Activated T-cell treated with anti-CD3 and anti-CD28 coated beads, Interleukin-2, amount 50 U/mL, for 4 hours (primary cell): Measurements from ENCODE around the gene CCDC71. TPM values are rescaled to one million over a fixed set of nuclear protein-coding genes. Genes with fewer than 3 reads are reported as not detected.
A peak's percentile ranks its signal among the peaks of the same experiment; 100 is the strongest.

Source experiments
- ATAC-seq, 2 donors: fragments of 200-7000 bp; cut with Tn5 transposase; one replicate each; pipeline ENCODE4 v1.10.0; 2021
- DNase-seq: peaks from one replicate; pipeline ENCODE4 v3.0.0-alpha.2; 2020
- H3K27me3 Mint-ChIP-seq: one replicate; pipeline ENCODE4 v1.8.0; 2021; ENCODE audit warnings: low read depth, mixed read lengths
- H3K36me3 Mint-ChIP-seq: one replicate; pipeline ENCODE4 v1.8.0; 2022; ENCODE audit warnings: mixed read lengths; ENCODE audit not compliant: insufficient read depth
- H3K4me1 Mint-ChIP-seq: one replicate; pipeline ENCODE4 v1.8.0; 2021; ENCODE audit warnings: low read depth, mixed read lengths
- H3K4me3 Mint-ChIP-seq: one replicate; pipeline ENCODE4 v1.8.0; 2021; ENCODE audit warnings: mild to moderate bottlenecking, moderate library complexity, mixed read lengths
- H3K9me3 Mint-ChIP-seq: one replicate; pipeline ENCODE4 v1.8.0; 2021; ENCODE audit warnings: mixed read lengths
- total RNA-seq, 3 donors: library from RNA; stranded (reverse); gene quantifications; one replicate each; pipeline ENCODE4 v1.2.1, GENCODE V29; 2021

The CCDC71 gene
- total RNA-seq, 3 donors from 2014 or later = 24.8 to 29.2 (median 27.0) TPM

DNA sequence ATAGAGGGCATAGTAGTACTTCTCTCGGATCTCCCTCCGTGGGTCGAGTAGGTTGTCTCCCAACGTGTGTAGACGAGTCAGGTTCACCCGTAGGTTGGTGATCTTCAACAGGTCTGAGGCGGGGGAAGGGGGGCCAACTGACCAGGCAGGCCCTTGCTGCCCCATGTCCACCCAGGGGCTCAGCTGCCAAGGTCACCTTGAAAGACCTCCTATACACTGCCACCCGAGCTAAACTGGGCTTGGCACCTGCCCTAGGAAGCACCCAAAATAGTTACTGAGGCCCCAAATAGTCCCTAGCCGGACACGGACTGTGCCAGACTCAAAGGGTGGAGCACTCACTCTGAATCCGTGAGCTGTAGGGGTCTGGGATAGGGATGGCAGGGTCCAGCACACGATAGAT is 35.1 kb downstream of the CCDC71 start:
- DNase-seq (no peak), ATAC-seq (no peak)
- Mint-ChIP-seq H3K4me3 (no peak overlapping the region), H3K27me3 (peaks cover 26% of the 10 kb centered on the region), H3K36me3 (no peaks in the 10 kb centered on the region), H3K9me3 (no peaks in the 10 kb centered on the region), H3K4me1 (no peaks in the 10 kb centered on the region)

DNA sequence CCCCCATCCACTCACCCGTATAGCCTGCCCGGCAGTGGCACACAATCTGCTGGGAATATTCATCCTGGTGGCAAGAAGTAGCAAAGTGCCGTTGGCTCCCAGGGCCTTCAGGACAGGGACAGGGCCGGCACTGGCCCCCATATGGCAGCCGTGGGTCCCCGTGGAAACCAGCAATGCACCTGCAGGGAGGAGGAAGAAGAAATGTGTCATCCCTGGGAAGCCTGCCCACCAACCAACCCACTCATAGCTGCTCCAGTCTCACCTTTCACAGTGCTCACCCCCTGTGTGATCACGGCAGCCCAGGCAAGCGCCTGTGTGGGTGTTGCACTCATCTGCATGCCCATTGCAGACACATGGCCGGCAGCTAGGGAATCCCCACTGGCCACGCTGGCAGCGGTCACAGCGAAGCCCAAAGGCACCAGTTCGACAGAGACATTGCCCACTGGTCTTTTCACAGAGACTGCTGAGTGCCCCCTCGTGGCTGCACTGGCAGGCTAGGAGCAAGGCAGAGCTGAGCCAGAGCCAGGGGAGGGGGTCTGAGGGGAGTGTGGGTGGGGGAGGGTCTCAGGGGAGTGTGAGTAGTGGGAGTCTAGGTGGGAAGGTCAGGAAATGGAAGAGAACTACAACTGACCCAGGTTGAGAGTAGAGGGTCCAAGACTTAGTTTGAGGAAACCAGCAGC is 41.0 kb downstream of the CCDC71 start:
- no peaks in the 10 kb centered on the region for H3K36me3 Mint-ChIP-seq
- ATAC-seq (no peak), DNase-seq (no peak)
- no peaks in the 10 kb centered on the region for H3K9me3 Mint-ChIP-seq
- H3K4me1 Mint-ChIP-seq = peaks cover 7% of the 10 kb centered on the region
- H3K27me3 Mint-ChIP-seq = no peaks in the 10 kb centered on the region
- H3K4me3 Mint-ChIP-seq = no peak overlapping the region

DNA sequence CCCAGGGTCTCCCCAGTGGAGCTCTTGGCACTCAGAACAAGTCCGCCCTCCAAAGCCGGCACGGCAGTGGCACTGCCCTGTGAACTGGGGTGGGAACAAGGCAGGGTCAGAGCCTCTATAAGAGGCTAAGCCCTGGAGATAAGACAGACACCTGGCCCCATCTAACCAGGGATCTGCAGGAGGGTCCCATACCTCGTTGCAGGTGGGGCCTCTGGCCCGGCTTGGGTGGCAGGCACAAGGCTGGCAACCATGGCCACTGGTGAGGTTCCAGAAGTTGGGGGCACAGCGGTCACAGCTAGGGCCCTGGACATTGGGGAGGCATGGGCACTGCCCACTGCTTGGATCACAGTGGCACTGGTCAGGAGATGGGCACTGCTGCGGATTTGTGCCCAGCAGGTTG is 41.9 kb downstream of the CCDC71 start:
- no peaks in the 10 kb centered on the region for H3K36me3 Mint-ChIP-seq
- H3K27me3 Mint-ChIP-seq = no peaks in the 10 kb centered on the region
- ATAC-seq = no peak
- no peak overlapping the region for H3K4me3 Mint-ChIP-seq
- DNase-seq = no peak
- H3K4me1 Mint-ChIP-seq = peaks cover 12% of the 10 kb centered on the region
- H3K9me3 Mint-ChIP-seq = no peaks in the 10 kb centered on the region

DNA sequence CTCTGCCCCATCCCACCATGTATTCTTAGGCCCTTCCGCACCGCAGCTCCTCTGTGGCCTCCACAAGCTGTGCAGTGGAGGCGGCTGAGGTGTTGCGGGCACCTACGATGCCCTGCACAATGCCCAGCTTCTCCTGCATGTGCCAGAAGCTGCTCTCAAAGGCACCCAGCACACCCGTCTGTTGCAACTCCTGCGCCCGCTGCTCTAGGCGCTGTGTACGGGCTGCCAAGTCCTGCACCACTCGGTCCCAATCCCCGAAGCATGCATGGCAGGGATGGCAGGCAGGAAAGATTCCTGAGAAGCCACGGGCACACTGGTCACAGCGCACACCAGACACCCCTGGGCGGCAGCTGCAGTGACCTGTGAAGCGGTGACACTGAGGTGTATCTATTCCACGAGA is 42.4 kb downstream of the CCDC71 start:
- Mint-ChIP-seq H3K36me3 (no peaks in the 10 kb centered on the region), H3K4me3 (no peak overlapping the region), H3K4me1 (peaks cover 16% of the 10 kb centered on the region), H3K9me3 (no peaks in the 10 kb centered on the region), H3K27me3 (no peaks in the 10 kb centered on the region)
- DNase-seq = no peak
- no peak for ATAC-seq

DNA sequence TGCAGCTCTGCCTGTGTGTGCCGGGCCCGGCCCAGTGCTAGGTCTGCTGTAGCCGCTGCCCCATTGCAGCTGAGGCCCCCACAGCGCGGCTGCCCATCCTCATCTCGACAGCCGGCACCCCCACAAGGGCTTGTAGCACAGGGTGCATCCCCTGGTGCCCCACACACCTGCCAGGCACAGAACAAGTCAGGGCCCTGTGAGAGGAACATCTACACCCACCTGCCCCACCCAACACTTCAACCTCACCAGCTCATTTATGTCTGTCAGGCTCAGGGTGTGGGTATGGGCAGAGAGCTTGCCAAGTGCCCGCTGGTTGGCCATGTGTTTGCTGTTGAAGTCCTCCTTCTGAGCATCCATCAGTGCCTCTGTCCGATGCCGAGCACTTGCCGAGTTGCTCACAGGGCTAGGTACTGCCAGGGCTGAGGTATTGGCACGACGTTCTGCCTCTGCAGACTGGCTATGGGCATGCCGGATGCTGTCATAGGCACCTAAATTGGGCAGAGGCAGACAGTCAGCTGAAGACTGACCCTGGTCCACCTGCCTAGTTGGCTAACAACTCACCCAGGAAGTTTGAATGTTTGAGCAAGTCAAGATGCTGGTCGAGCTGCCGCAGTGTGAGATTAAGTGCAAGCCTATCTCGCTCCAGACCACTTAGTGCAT is 43.1 kb downstream of the CCDC71 start:
- Mint-ChIP-seq H3K4me1 (peaks cover 16% of the 10 kb centered on the region), H3K27me3 (no peaks in the 10 kb centered on the region), H3K4me3 (no peak overlapping the region), H3K9me3 (no peaks in the 10 kb centered on the region), H3K36me3 (no peaks in the 10 kb centered on the region)
- DNase-seq = no peak
- no peak for ATAC-seq

DNA sequence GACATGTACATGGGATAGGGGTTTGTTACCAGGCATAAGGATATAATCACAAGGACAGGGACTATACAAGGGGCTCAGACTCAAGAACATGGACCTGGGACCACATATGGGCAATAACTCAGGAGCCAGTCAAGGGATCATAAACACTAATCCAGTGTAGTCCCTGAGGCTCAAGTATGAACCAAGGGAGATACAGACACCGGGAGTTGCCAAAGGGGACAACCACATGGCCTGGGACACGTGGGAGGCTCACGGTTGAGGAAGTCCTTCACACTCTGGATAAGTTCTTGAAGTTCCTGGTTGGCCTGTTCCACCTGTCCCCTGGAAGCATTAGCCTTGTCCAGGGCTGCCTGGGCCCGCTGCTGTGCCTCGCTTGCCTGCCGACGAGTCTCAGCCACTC is 43.7 kb downstream of the CCDC71 start:
- ATAC-seq = no peak
- no peaks in the 10 kb centered on the region for H3K9me3 Mint-ChIP-seq
- DNase-seq = no peak
- H3K4me1 Mint-ChIP-seq = peaks cover 18% of the 10 kb centered on the region
- peaks cover 5% of the 10 kb centered on the region for H3K36me3 Mint-ChIP-seq
- H3K4me3 Mint-ChIP-seq = peak overlapping the region; percentile 87
- no peaks in the 10 kb centered on the region for H3K27me3 Mint-ChIP-seq

DNA sequence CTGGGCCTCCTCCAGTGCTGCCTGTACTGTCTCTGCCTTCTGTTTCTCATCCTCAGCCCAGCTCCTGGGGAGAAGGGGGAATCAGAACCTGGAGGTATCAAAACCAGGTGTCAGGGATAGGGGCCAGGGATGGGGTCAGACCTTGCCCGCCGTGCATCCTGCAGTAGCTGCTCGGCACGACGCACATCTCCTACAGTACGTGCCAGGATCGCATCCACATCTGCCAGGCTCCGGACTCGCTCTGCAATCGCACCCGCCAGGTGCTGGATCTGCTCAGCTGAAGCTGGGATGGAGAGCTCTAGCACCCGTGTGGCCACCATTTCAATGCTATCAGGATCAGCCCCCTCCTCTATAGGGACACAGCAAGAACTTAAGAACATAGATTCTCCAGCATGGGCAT is 44.1 kb downstream of the CCDC71 start:
- H3K4me1 Mint-ChIP-seq = peaks cover 18% of the 10 kb centered on the region
- ATAC-seq (no peak), DNase-seq (no peak)
- peaks cover 7% of the 10 kb centered on the region for H3K36me3 Mint-ChIP-seq
- H3K27me3 Mint-ChIP-seq = no peaks in the 10 kb centered on the region
- H3K4me3 Mint-ChIP-seq = peak overlapping the region; percentile 87
- H3K9me3 Mint-ChIP-seq = no peaks in the 10 kb centered on the region

DNA sequence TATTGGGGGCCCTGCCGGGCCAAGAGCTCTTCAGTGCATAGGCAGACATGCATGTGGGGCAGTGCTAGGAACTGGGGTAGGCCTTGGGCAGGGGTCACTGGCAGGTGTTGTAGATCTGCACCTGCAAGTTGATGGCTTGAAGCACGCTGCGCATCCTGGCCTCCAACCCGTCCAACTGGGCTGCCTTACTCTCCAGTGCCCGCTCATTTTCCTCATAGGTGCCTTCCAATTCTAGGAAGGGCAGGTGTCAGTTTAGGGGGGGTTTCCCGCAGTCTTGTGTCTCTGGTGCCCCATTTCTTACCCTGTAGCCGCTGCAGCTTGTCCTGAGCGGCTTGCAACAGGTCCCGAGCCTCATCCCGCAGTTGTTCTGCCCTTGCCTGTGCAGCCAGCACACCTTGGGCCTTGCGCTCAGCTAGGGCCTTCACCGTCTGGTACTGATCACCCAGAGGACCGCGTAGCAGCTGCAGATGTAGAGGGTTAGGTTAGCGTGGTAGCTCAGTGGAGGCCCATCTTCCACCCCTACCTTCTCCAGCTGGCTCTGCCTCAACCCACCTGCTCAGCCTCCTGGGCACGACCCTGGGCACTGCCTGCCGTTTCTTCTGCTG is 44.9 kb downstream of the CCDC71 start:
- DNase-seq = no peak
- Mint-ChIP-seq H3K9me3 (no peaks in the 10 kb centered on the region), H3K27me3 (no peaks in the 10 kb centered on the region), H3K4me1 (peaks cover 18% of the 10 kb centered on the region), H3K36me3 (peaks cover 12% of the 10 kb centered on the region), H3K4me3 (peak overlapping the region; percentile 87)
- no peak for ATAC-seq

DNA sequence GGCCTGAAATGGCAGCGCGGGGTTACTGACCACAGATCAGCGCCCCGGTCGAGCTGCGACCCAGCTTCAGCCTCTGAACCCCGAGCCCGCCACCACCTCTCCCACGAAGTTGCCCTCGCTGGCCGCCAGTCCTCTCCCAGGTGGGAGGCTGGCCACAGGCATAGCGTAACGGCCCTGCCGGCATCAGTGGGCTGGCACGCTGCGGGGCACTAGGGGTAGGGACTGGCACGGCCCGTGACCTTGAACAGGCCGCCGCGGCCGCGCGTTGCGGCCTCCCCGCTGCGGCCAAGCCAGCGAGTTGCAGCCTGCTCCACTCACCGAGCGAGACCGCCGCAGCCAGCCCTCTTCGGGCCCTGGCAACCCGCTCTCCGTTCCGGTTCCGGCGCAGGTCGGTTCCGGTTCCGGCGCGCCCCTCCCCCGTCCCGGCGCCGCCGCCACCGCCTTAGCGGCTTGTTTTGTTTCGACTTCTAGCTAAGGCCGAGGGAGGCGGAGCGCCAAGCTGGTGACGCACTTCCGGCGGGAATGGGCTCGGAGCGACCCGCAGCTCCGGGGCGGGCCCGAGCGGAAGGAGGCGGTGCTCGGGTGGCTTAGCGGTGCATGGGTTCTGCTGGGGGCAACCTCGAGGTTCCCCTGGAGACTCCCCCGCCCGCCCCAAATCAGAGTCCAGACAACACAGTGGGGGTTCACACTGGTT is 45.5 kb downstream of the CCDC71 start, which contains the start of gene USP19:
Gene USP19 (minus strand): TSS at position 386 of the 694 bp plus-strand sequence. CDS start 1,678 bp downstream, outside the sequence.
- peak; percentile 95 for ATAC-seq
- peak within 1 kb of the TSS; percentile 87 for H3K4me3 Mint-ChIP-seq
- DNase-seq = peak; percentile 91
- H3K27me3 Mint-ChIP-seq = no peaks in the 10 kb centered on the region
- H3K36me3 Mint-ChIP-seq = peaks cover 18% of the 10 kb centered on the region
- H3K4me1 Mint-ChIP-seq = peaks cover 18% of the 10 kb centered on the region
- H3K9me3 Mint-ChIP-seq = no peaks in the 10 kb centered on the region

DNA sequence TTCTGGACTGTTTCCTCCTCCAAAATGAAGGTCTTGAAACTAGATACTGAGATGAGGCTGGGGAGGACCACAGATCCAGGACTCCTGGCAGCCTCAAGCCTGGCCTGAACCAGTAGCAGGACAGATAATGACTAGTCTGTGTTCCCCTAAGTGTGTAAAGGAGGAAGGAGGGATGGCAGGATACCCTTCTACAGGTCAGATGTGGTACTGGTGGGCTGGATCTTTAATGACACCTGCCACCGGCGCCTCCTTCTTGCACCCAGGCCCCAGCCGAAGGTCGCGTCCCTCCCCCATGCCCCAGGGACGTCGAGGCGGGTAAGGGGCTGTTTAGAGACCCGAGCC is 46.1 kb downstream of the CCDC71 start:
- H3K9me3 Mint-ChIP-seq = no peaks in the 10 kb centered on the region
- H3K4me3 Mint-ChIP-seq = peak overlapping the region; percentile 87
- peaks cover 18% of the 10 kb centered on the region for H3K4me1 Mint-ChIP-seq
- DNase-seq = no peak
- ATAC-seq = peak; percentile 5 to 9
- H3K27me3 Mint-ChIP-seq = no peaks in the 10 kb centered on the region
- H3K36me3 Mint-ChIP-seq = peaks cover 23% of the 10 kb centered on the region

DNA sequence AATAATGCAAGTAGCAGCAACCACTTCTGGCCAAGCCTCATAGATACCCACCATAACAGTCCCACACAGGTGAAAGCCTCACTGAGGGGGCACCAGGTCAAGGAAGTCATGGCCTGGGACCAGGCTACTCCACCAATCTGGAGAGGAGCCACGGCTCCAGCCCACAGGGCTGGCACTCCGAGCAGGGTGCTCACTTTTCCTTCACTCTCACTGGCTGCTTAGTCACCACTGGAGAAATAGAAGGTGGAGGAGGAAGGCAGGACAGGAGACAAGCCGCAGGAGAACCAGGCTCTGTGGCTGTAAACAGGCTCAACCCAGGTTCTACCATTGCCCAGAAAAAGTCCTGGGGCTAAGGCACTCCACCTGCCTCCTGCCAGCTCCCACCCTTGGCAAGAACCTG is 46.7 kb downstream of the CCDC71 start:
- ATAC-seq = no peak
- H3K4me3 Mint-ChIP-seq = peak overlapping the region; percentile 87
- H3K36me3 Mint-ChIP-seq = peaks cover 28% of the 10 kb centered on the region
- no peaks in the 10 kb centered on the region for H3K27me3 Mint-ChIP-seq
- H3K4me1 Mint-ChIP-seq = peaks cover 18% of the 10 kb centered on the region
- H3K9me3 Mint-ChIP-seq = no peaks in the 10 kb centered on the region
- no peak for DNase-seq

DNA sequence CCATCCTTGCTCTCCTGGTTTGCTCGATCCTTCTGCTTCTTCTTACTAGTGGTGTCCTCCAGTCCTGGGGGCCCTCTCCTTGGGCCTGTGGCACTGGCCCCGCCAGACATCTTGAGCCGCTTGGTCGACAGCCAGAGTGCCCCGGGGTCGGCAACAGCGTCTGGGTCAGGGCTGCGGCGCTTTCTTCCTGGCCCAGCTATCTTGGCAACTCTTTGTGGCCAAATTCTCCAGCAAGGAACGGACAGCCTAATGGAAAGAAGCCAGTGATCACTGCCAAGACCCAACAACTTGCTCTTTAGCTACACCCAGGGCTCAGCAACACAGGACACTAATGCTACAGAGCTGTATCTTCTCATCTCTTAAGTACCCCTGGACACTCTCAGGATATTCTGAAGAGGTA is 47.1 kb downstream of the CCDC71 start:
- Mint-ChIP-seq H3K36me3 (peaks cover 30% of the 10 kb centered on the region), H3K27me3 (no peaks in the 10 kb centered on the region), H3K4me3 (peak overlapping the region; percentile 87), H3K9me3 (no peaks in the 10 kb centered on the region), H3K4me1 (peaks cover 18% of the 10 kb centered on the region)
- DNase-seq (no peak), ATAC-seq (no peak)
